SK-N-SH treated with all-trans-retinoic acid at 6 μM for 48 hours (cell line): ENCODE measurements around the gene FABP1.

Source experiments
- ATAC-seq: fragments of 200-7000 bp; cut with Tn5 transposase; 3 replicates; pipeline ENCODE4 v1.9.1; 2020; ENCODE audit warnings: mild to moderate bottlenecking, moderate library complexity
- ARNTL ChIP-seq: fragments of 450-650 bp; formaldehyde crosslinking; IDR thresholded peaks from 2 replicates; pipeline ENCODE4 v1.5.0; 2020; ENCODE audit warnings: low read depth, mild to moderate bottlenecking, moderate library complexity, borderline replicate concordance
- BACH2 ChIP-seq: fragments of 250-450 bp; sonication (Bioruptor Pico); IDR thresholded peaks from 2 replicates; pipeline ENCODE4 v1.9.0; 2021; ENCODE audit warnings: mild to moderate bottlenecking, borderline replicate concordance
- CREB5 ChIP-seq: fragments of 250-450 bp; sonication (Bioruptor Pico); IDR thresholded peaks from 2 replicates; pipeline ENCODE4 v1.5.1; 2020; ENCODE audit warnings: low read depth, mild to moderate bottlenecking, moderate library complexity
- CSDC2 ChIP-seq: fragments of 250-450 bp; sonication (Bioruptor Pico); IDR thresholded peaks from 2 replicates; pipeline ENCODE4 v1.5.0; 2020; ENCODE audit warnings: mild to moderate bottlenecking, moderate library complexity
- ESRRG ChIP-seq: fragments of 250-450 bp; sonication (Bioruptor Pico); IDR thresholded peaks from 2 replicates; pipeline ENCODE4 v1.6.1; 2021; ENCODE audit warnings: mild to moderate bottlenecking
- GLIS3 ChIP-seq: fragments of 250-450 bp; sonication (Bioruptor Pico); IDR thresholded peaks from 2 replicates; pipeline ENCODE4 v1.5.0; 2020; ENCODE audit warnings: mild to moderate bottlenecking, moderate library complexity
- ISL1 ChIP-seq: fragments of 250-450 bp; sonication (Bioruptor Pico); IDR thresholded peaks from 2 replicates; pipeline ENCODE4 v2.1.2; 2022; ENCODE audit warnings: mild to moderate bottlenecking, moderate library complexity
- OSR1 ChIP-seq: fragments of 250-450 bp; sonication (Bioruptor Pico); IDR thresholded peaks from 2 replicates; pipeline ENCODE4 v1.8.0; 2022; ENCODE audit warnings: moderate library complexity, mild to moderate bottlenecking, inconsistent platforms
- POU6F1 ChIP-seq: fragments of 250-450 bp; sonication (Bioruptor Pico); IDR thresholded peaks from 2 replicates; pipeline ENCODE4 v1.8.0; 2021; ENCODE audit warnings: low read depth, mild to moderate bottlenecking, moderate library complexity, borderline replicate concordance
- PPARA ChIP-seq: fragments of 250-450 bp; sonication (Bioruptor Pico); IDR thresholded peaks from 2 replicates; pipeline ENCODE4 v1.5.0; 2020; ENCODE audit warnings: mild to moderate bottlenecking, borderline replicate concordance
- SNAI2 ChIP-seq: fragments of 250-450 bp; sonication (Bioruptor Pico); IDR thresholded peaks from 2 replicates; pipeline ENCODE4 v1.5.0; 2020; ENCODE audit warnings: mild to moderate bottlenecking, moderate library complexity
- TOX ChIP-seq: fragments of 250-450 bp; sonication (Bioruptor Pico); IDR thresholded peaks from 2 replicates; pipeline ENCODE4 v1.8.0; 2021; ENCODE audit warnings: mild to moderate bottlenecking, moderate library complexity, borderline replicate concordance
- ZC3H10 ChIP-seq: fragments of 250-450 bp; sonication (Bioruptor Pico); IDR thresholded peaks from 2 replicates; pipeline ENCODE4 v1.5.1; 2021; ENCODE audit warnings: mild to moderate bottlenecking, moderate library complexity
- ZFP3 ChIP-seq: fragments of 250-450 bp; sonication (Bioruptor Pico); IDR thresholded peaks from 2 replicates; pipeline ENCODE4 v1.5.0; 2020; ENCODE audit warnings: mild to moderate bottlenecking, moderate library complexity
- ZFP30 ChIP-seq: fragments of 450-650 bp; formaldehyde crosslinking; IDR thresholded peaks from 2 replicates; pipeline ENCODE4 v1.5.0; 2022; ENCODE audit warnings: mild to moderate bottlenecking, moderate library complexity
- ZNF565 ChIP-seq: fragments of 450-650 bp; formaldehyde crosslinking; conservative IDR thresholded peaks from 2 replicates; pipeline ENCODE4 v1.5.0; 2020; ENCODE audit warnings: low read depth, mild to moderate bottlenecking, moderate library complexity
- ZNF70 ChIP-seq: fragments of 450-650 bp; formaldehyde crosslinking; IDR thresholded peaks from 2 replicates; pipeline ENCODE4 v1.5.0; 2020; ENCODE audit warnings: mild to moderate bottlenecking, moderate library complexity
- ZNF8 ChIP-seq: fragments of 450-650 bp; formaldehyde crosslinking; IDR thresholded peaks from 2 replicates; pipeline ENCODE4 v1.5.0; 2020; ENCODE audit warnings: mild to moderate bottlenecking, moderate library complexity
- TF ChIP-seq, protein P1 (sequence below): fragments of 250-450 bp; sonication (Bioruptor Pico); IDR thresholded peaks from 2 replicates; pipeline ENCODE4 v1.5.1; 2021; ENCODE audit warnings: mild to moderate bottlenecking, moderate library complexity
- TF ChIP-seq, protein P2 (sequence below): fragments of 250-450 bp; sonication (Bioruptor Pico); IDR thresholded peaks from 2 replicates; pipeline ENCODE4 v1.8.0; 2020; ENCODE audit warnings: mild to moderate bottlenecking, moderate library complexity, borderline replicate concordance
- TF ChIP-seq, protein P3 (sequence below): fragments of 250-450 bp; sonication (Bioruptor Pico); IDR thresholded peaks from 2 replicates; pipeline ENCODE4 v1.5.0; 2020; ENCODE audit warnings: mild to moderate bottlenecking, moderate library complexity

Gene FABP1

DNA sequence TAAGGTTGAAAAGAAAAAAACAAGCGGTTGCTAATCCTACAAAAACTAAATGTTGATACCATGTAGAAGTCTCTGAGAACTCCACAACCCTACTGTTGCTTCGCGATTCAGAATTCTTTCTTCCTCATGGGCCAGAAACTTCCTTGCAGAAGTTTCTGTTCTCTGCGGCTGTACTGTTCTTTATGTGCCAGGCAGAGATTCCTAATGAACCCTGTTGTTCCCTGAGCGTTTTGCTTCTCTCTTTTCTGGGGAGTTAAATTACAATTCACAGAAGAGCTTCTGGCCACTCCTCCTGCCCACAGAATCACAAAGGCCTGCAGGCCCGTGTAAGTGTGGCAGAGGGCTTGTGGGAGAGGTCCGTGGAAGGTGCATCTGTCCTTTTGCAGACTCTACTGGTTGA, 40.5 kb upstream of the FABP1 start:
- no peak for ATAC-seq
- no peak for TF ChIP-seq CSDC2 (CRISPR knock-in tag)

DNA sequence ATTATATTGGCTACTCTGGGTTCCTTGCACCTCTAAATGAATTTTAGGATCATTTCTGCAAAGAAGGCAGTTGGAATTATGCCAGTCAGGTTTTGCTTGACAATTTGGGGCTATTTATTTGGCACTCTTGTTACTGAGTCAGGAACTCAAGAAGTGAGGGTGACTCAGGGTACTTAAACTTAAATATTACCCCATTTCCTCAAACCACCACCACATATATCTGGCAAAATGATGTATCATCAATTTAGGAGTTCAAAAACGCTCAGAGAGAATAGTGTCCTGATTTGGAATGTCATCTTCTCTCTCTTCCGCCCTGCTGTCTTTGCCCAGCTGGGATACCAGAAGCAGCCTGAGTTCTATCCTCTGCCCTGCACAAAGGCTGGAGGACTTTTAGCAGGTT, 39.9 kb upstream of the FABP1 start:
- ATAC-seq: no peak
- TF ChIP-seq, protein P1, sequence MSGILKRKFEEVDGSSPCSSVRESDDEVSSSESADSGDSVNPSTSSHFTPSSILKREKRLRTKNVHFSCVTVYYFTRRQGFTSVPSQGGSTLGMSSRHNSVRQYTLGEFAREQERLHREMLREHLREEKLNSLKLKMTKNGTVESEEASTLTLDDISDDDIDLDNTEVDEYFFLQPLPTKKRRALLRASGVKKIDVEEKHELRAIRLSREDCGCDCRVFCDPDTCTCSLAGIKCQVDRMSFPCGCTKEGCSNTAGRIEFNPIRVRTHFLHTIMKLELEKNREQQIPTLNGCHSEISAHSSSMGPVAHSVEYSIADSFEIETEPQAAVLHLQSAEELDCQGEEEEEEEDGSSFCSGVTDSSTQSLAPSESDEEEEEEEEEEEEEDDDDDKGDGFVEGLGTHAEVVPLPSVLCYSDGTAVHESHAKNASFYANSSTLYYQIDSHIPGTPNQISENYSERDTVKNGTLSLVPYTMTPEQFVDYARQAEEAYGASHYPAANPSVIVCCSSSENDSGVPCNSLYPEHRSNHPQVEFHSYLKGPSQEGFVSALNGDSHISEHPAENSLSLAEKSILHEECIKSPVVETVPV: no peak
- TF ChIP-seq SNAI2 (CRISPR knock-in tag) (no peak), ZNF70 (CRISPR knock-in tag) (no peak), PPARA (CRISPR knock-in tag) (no peak), ESRRG (CRISPR knock-in tag) (no peak), GLIS3 (CRISPR knock-in tag) (no peak), CREB5 (CRISPR knock-in tag) (no peak), CSDC2 (CRISPR knock-in tag) (no peak), ZFP3 (CRISPR knock-in tag) (no peak), ZNF8 (no peak), ZC3H10 (CRISPR knock-in tag) (no peak), ZNF565 (no peak), POU6F1 (no peak), ISL1 (CRISPR knock-in tag) (no peak), ZFP30 (no peak), TOX (CRISPR knock-in tag) (no peak), OSR1 (CRISPR knock-in tag) (no peak)
- TF ChIP-seq, protein P2, sequence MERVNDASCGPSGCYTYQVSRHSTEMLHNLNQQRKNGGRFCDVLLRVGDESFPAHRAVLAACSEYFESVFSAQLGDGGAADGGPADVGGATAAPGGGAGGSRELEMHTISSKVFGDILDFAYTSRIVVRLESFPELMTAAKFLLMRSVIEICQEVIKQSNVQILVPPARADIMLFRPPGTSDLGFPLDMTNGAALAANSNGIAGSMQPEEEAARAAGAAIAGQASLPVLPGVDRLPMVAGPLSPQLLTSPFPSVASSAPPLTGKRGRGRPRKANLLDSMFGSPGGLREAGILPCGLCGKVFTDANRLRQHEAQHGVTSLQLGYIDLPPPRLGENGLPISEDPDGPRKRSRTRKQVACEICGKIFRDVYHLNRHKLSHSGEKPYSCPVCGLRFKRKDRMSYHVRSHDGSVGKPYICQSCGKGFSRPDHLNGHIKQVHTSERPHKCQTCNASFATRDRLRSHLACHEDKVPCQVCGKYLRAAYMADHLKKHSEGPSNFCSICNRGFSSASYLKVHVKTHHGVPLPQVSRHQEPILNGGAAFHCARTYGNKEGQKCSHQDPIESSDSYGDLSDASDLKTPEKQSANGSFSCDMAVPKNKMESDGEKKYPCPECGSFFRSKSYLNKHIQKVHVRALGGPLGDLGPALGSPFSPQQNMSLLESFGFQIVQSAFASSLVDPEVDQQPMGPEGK (CRISPR knock-in tag): no peak

GRCh38 chr2:88165332-88166003, 37.6 kb upstream of the FABP1 start:
- no peak for ATAC-seq

More at GRCh38 chr2:88165332-88166003, 37.6 kb upstream of the FABP1 start:
- TF ChIP-seq, protein P3, sequence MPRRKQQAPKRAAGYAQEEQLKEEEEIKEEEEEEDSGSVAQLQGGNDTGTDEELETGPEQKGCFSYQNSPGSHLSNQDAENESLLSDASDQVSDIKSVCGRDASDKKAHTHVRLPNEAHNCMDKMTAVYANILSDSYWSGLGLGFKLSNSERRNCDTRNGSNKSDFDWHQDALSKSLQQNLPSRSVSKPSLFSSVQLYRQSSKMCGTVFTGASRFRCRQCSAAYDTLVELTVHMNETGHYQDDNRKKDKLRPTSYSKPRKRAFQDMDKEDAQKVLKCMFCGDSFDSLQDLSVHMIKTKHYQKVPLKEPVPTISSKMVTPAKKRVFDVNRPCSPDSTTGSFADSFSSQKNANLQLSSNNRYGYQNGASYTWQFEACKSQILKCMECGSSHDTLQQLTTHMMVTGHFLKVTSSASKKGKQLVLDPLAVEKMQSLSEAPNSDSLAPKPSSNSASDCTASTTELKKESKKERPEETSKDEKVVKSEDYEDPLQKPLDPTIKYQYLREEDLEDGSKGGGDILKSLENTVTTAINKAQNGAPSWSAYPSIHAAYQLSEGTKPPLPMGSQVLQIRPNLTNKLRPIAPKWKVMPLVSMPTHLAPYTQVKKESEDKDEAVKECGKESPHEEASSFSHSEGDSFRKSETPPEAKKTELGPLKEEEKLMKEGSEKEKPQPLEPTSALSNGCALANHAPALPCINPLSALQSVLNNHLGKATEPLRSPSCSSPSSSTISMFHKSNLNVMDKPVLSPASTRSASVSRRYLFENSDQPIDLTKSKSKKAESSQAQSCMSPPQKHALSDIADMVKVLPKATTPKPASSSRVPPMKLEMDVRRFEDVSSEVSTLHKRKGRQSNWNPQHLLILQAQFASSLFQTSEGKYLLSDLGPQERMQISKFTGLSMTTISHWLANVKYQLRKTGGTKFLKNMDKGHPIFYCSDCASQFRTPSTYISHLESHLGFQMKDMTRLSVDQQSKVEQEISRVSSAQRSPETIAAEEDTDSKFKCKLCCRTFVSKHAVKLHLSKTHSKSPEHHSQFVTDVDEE (CRISPR knock-in tag): no peak
- no peak for TF ChIP-seq ISL1 (CRISPR knock-in tag)
- TF ChIP-seq, protein P1: no peak
- TF ChIP-seq ZFP3 (CRISPR knock-in tag): no peak
- TF ChIP-seq PPARA (CRISPR knock-in tag): no peak
- no peak for TF ChIP-seq ARNTL (CRISPR knock-in tag)
- no peak for TF ChIP-seq SNAI2 (CRISPR knock-in tag)
- no peak for TF ChIP-seq ZNF8
- TF ChIP-seq ZNF70 (CRISPR knock-in tag): no peak
- TF ChIP-seq GLIS3 (CRISPR knock-in tag): no peak
- no peak for TF ChIP-seq ZFP30
- TF ChIP-seq, protein P2 (CRISPR knock-in tag): no peak
- TF ChIP-seq BACH2 (CRISPR knock-in tag): no peak
- TF ChIP-seq POU6F1: no peak
